Superior temporal gyrus (tissue), 1 donor: ENCODE results near the gene USP11.

ENCODE experiments used
- DNase-seq: peaks from one replicate; pipeline ENCODE4 v3.0.0-alpha.2; 2016; ENCODE audit errors: extremely low spot score

Gene USP11

GRCh38 chrX:47224266-47224895 lies 8.4 kb upstream of the USP11 start:
- DNase-seq: no peak

- DNase-seq: no peak
Measured at GRCh38 chrX:47224896-47225290, 7.9 kb upstream of the USP11 start.

- no peak for DNase-seq
Measured at GRCh38 chrX:47226071-47226470, 6.7 kb upstream of the USP11 start.

GRCh38 chrX:47226531-47227333 lies 6.1 kb upstream of the USP11 start:
- DNase-seq: no peak

- DNase-seq: no peak
Measured at GRCh38 chrX:47227334-47227583, 5.5 kb upstream of the USP11 start.

- no peak for DNase-seq
Measured at GRCh38 chrX:47228550-47229270, 4.1 kb upstream of the USP11 start.

- DNase-seq: no peak
Measured at GRCh38 chrX:47229427-47229826, 3.4 kb upstream of the USP11 start.

- no peak for DNase-seq
Measured at GRCh38 chrX:47230136-47230868, 2.5 kb upstream of the USP11 start.

GRCh38 chrX:47231167-47231566 lies 1.6 kb upstream of the USP11 start:
- no peak for DNase-seq

- no peak for DNase-seq
Measured at GRCh38 chrX:47232197-47232802, 509 bp upstream of the USP11 start.

GRCh38 chrX:47233333-47234113 lies 714 bp downstream of the USP11 start:
- DNase-seq: peak; percentile 89

- no peak for DNase-seq
Measured at GRCh38 chrX:47234583-47234982, 1.8 kb downstream of the USP11 start.

- DNase-seq: peak; percentile 15
Measured at GRCh38 chrX:47235691-47236103, 2.9 kb downstream of the USP11 start.

GRCh38 chrX:47239199-47239598 lies 6.4 kb downstream of the USP11 start:
- DNase-seq: no peak

GRCh38 chrX:47239898-47240545 lies 7.2 kb downstream of the USP11 start:
- no peak for DNase-seq

GRCh38 chrX:47240619-47241018 lies 7.8 kb downstream of the USP11 start:
- DNase-seq: no peak

GRCh38 chrX:47241201-47242011 lies 8.6 kb downstream of the USP11 start:
- no peak for DNase-seq

GRCh38 chrX:47242321-47242720 lies 9.5 kb downstream of the USP11 start:
- DNase-seq: no peak

- no peak for DNase-seq
Measured at GRCh38 chrX:47243351-47243750, 10.5 kb downstream of the USP11 start.

GRCh38 chrX:47244676-47245075 lies 11.9 kb downstream of the USP11 start:
- no peak for DNase-seq
